ENCODE data around the gene STRN4. TPM values are rescaled to one million over a fixed set of nuclear protein-coding genes. Genes with fewer than 3 reads are reported as not detected.

The STRN4 gene
- total RNA-seq, 1 donor from 2014 or later, result 41.9 TPM

DNA sequence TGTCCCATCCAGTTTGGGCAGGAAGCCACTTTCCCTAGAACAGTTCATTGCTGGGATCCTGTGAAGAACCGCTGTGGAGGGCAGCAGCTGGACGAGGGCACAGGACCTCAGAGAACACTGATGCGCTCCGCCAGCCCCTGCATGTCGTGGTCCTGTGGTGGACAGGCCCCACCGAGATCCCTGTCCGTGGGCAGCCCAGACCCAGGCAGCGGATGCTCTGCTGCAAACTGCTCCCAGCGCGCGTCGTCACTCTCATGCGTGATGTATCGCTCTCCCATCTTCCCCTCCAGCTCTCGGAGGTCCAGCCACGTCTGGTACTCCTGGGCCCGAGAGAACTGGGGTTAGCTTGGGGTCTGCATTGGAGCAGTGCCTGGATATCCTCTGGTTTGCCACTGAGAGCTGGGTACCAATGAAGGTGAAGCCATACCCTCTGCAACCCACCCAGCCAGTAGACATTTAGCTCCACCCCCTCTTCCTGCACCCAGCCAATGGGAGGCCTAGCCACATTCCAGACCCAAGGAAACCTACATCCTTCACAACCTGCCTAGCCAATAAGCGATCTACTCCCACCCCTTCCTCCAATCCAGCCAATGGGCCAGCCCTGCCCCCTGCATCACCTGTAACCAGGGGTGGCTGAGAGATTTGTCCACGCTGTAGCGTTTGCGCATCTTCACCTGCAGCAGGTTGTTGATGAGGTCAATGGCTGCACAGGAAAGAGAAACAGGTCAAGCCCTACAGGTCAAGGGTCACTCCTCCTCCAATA is 71.7 kb downstream of the STRN4 start:
- no peak for DNase-seq (ENCODE audit: low spot score)

DNA sequence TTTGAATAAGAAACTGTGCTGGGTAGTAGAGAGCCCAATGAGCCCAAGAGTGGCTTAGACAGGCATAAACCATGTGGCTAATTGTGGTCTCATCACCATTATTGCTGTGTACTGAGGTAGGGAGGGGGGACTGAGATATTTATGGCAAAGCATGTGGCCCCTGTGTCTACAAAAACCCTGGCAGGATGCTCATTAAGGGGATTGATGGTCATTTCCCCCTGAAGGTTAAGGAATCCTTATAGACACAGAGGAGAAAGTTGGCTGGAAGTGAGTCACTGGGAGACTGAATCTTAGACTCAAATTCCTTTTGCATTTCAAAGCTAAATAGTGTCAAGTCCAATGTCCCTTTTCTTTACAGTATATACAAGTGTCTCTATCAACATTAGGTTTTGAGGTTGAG is 75.4 kb downstream of the STRN4 start:
- DNase-seq (ENCODE audit: low spot score), result no peak

Other genes starting within 250 kb of the STRN4 start
- gene CALM3, start 145.1 kb downstream of the STRN4 start, total RNA-seq (ENCODE audit: insufficient read depth, low replicate concordance), result 82.8 TPM
- gene PTGIR, start 121.4 kb downstream of the STRN4 start, total RNA-seq (ENCODE audit: insufficient read depth, low replicate concordance), result 22.6 TPM
- not detected for gene GNG8, start 110.2 kb downstream of the STRN4 start, total RNA-seq (ENCODE audit: insufficient read depth, low replicate concordance)
- gene DACT3, start 85.3 kb downstream of the STRN4 start, total RNA-seq (ENCODE audit: insufficient read depth, low replicate concordance), result 26.7 TPM
- gene PRKD2, start 29.3 kb downstream of the STRN4 start, total RNA-seq (ENCODE audit: insufficient read depth, low replicate concordance), result 9.6 TPM
- gene FKRP, start 393 bp downstream of the STRN4 start, total RNA-seq (ENCODE audit: insufficient read depth, low replicate concordance), result 27.0 TPM
- 76.6 TPM for gene SLC1A5, start 42.1 kb upstream of the STRN4 start, total RNA-seq (ENCODE audit: insufficient read depth, low replicate concordance)
- gene AP2S1, start 104.4 kb upstream of the STRN4 start, total RNA-seq (ENCODE audit: insufficient read depth, low replicate concordance), result 159 TPM
- gene ARHGAP35, start 114.5 kb upstream of the STRN4 start, total RNA-seq (ENCODE audit: insufficient read depth, low replicate concordance), result 26.5 TPM